ENCODE data around the gene AMBP. TPM values are rescaled to one million over a fixed set of nuclear protein-coding genes. Genes with fewer than 3 reads are reported as not detected.

Gene AMBP
- total and polyA plus RNA-seq, 2 donors from 2014 or later = 5.3 to 43.5 TPM

DNA sequence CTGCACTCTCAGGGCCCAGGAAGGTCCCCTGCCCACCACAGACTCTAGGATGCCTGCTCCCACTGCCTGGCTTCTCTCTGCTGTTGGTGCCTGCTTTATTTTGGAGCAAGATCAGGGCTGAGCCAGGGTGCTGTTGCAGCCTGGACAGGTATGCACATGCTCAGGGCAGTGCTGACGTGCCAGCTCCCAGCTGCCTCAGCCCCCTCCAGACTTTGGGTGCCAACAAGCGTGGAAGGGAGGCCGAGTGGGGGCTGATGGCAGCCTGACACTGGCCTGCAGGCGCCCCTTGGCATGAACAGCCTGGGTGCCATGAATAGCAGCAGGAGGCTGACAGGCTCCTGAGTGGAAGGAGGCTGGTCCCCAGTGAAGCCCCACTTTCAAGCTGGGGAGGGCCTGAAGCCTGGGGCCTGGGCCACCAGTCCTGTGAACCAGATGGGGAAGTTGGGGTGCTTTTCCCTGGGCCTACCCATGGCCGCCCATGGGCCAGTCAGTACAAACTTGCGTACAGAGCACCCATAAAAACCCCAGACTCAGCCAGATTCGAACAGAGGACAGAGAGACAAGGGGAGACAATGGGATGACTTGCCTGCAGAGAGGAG, 6.8 kb downstream of the AMBP start:
- Histone ChIP-seq H3K27me3 (ENCODE audit: control insufficient read depth, insufficient read depth, low read length) (no peaks in the 10 kb centered on the region), H3K27ac (ENCODE audit: low read depth in 2 of 2, low read length in 2 of 2) (no peak overlapping the region), H3K4me1 (ENCODE audit: control insufficient read depth in 2 of 3, insufficient read depth in 2 of 3, low read depth in 1 of 3, low read length in 3 of 3) (peaks cover 0 to 4% (median 4%) of the 10 kb centered on the region in 3 donors), H3K36me3 (ENCODE audit: control insufficient read depth in 2 of 3, insufficient read depth in 3 of 3, low read length in 3 of 3) (no peaks in the 10 kb centered on the region), H3K9me3 (ENCODE audit: control insufficient read depth in 2 of 3, insufficient read depth in 1 of 3, low read length in 3 of 3) (no peaks in the 10 kb centered on the region), H3K4me3 (ENCODE audit: low read length in 3 of 3) (no peak overlapping the region), H3K9ac (ENCODE audit: low read length in 3 of 3) (no peak overlapping the region)
- TF ChIP-seq, protein P1, sequence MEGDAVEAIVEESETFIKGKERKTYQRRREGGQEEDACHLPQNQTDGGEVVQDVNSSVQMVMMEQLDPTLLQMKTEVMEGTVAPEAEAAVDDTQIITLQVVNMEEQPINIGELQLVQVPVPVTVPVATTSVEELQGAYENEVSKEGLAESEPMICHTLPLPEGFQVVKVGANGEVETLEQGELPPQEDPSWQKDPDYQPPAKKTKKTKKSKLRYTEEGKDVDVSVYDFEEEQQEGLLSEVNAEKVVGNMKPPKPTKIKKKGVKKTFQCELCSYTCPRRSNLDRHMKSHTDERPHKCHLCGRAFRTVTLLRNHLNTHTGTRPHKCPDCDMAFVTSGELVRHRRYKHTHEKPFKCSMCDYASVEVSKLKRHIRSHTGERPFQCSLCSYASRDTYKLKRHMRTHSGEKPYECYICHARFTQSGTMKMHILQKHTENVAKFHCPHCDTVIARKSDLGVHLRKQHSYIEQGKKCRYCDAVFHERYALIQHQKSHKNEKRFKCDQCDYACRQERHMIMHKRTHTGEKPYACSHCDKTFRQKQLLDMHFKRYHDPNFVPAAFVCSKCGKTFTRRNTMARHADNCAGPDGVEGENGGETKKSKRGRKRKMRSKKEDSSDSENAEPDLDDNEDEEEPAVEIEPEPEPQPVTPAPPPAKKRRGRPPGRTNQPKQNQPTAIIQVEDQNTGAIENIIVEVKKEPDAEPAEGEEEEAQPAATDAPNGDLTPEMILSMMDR (IDR thresholded peaks at IDR 0.05; ENCODE audit: borderline replicate concordance, extremely low read depth, insufficient read depth) = no peak
- FAIRE-seq (no peak), DNase-seq (no peak)
- intact Hi-C loops (cut with DNase I) = no loop called here

DNA sequence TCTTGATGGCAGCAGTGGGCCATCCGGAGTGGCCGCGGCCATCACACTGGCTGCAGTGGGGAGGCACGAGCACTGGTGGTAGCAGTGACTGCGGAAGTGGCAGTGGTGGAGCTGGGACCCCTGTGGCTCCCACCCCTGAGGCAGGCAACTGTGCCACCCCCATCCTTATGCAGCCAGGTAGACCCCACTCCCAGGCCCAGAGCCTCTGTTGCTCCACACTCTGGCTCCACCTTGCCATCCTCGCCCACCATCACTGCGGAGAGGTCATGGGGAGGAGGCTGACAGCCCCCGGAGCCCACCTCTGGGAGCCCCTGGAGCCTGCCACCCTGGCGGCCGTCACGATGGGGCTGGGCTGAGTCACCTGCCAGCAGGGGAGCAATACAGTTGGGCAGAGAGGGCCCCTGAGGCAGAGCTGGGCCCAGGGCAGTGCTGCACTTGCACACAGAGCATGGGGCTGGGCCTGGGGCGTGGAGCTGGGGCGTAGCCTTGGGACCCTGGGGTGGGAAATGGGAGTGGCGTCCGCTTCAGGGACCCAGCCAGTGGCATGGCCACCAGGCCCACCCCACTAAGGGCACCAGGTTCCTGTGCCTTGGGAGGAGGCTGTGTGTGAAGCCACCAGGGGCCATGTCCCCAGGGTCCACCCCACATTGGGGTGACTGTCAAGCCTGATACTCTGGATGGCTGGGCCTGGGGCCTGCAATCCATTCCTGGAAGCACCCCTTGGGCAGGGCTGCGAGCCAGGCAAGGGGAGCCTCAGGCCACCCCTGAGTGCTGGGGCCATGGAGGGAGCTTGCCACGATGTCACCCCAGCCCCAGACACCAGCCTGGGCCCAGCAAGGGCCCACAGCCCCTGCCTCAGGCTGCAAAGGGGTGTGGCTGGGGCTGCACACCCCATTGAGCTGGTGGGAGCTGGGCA, 7.7 kb downstream of the AMBP start:
- TF ChIP-seq, protein P1 (IDR thresholded peaks at IDR 0.05; ENCODE audit: borderline replicate concordance, extremely low read depth, insufficient read depth) = no peak
- FAIRE-seq (no peak), DNase-seq (peak in 1 of 5 donors; percentile 26)
- H3K36me3 ChIP-seq (ENCODE audit: control insufficient read depth in 2 of 3, insufficient read depth in 3 of 3, low read length in 3 of 3) = no peaks in the 10 kb centered on the region
- no peak overlapping the region for H3K4me3 ChIP-seq (ENCODE audit: low read length in 3 of 3)
- intact Hi-C loops (cut with DNase I) = no loop called here
- H3K9ac ChIP-seq (ENCODE audit: low read length in 3 of 3) = no peak overlapping the region
- no peaks in the 10 kb centered on the region for H3K9me3 ChIP-seq (ENCODE audit: control insufficient read depth in 2 of 3, insufficient read depth in 1 of 3, low read length in 3 of 3)
- peaks cover 0 to 4% (median 4%) of the 10 kb centered on the region in 3 donors for H3K4me1 ChIP-seq (ENCODE audit: control insufficient read depth in 2 of 3, insufficient read depth in 2 of 3, low read depth in 1 of 3, low read length in 3 of 3)
- H3K27ac ChIP-seq (ENCODE audit: low read depth in 2 of 2, low read length in 2 of 2) = no peak overlapping the region
- H3K27me3 ChIP-seq (ENCODE audit: control insufficient read depth, insufficient read depth, low read length) = no peaks in the 10 kb centered on the region

DNA sequence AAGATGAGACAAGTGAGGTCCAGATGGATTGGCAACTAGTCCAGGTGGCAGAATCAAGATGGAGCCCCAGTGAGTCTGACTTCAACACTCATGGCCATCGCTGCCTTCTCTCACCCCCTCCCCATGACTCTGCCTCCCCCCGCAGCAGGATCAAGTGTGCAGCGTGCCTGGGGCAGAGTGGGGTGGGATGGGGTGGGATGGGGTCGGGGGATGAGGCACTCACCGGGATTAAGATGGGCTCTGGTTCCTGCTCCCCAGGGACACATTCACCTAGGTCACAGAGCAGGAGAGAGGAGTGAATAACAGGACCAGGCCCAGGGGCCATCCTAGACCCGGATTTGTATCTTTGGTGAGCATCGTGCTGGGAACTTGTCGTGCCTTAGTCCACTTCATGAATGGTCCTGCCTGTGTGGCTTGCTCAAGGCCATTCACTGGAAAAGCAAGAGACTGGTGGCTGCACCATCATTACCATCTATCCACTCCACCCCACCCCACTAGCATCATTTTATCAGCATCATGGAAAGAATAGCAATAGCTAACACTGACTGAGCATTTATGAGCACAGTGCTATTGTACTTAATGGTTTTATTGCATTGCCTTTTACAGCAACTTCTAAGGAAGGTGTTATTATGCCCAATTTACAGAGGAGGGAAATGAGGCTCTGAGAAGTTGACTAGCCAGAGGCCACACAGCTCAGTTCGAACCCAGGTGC, 8.5 kb downstream of the AMBP start:
- DNase-seq = peak in 1 of 5 donors; percentile 13
- Histone ChIP-seq H3K4me3 (ENCODE audit: low read length in 3 of 3) (no peak overlapping the region), H3K9me3 (ENCODE audit: control insufficient read depth in 2 of 3, insufficient read depth in 1 of 3, low read length in 3 of 3) (no peaks in the 10 kb centered on the region), H3K36me3 (ENCODE audit: control insufficient read depth in 2 of 3, insufficient read depth in 3 of 3, low read length in 3 of 3) (no peaks in the 10 kb centered on the region), H3K4me1 (ENCODE audit: control insufficient read depth in 2 of 3, insufficient read depth in 2 of 3, low read depth in 1 of 3, low read length in 3 of 3) (peaks cover 0 to 4% (median 4%) of the 10 kb centered on the region in 3 donors), H3K27me3 (ENCODE audit: control insufficient read depth, insufficient read depth, low read length) (no peaks in the 10 kb centered on the region), H3K9ac (ENCODE audit: low read length in 3 of 3) (no peak overlapping the region), H3K27ac (ENCODE audit: low read depth in 2 of 2, low read length in 2 of 2) (no peak overlapping the region)
- TF ChIP-seq, protein P1 (IDR thresholded peaks at IDR 0.05; ENCODE audit: borderline replicate concordance, extremely low read depth, insufficient read depth) = no peak
- FAIRE-seq = no peak
- intact Hi-C loops (cut with DNase I) = no loop called here

All from kidney (tissue), 14 donors.